DMS 273 (cell line): ENCODE results near the gene DAB2.

Experiments used
- DNase-seq: peaks from one replicate; lab custom pipeline; 2025; ENCODE audit not compliant: unreplicated experiment; lab: John Stamatoyannopoulos, UW

Gene DAB2

DNA sequence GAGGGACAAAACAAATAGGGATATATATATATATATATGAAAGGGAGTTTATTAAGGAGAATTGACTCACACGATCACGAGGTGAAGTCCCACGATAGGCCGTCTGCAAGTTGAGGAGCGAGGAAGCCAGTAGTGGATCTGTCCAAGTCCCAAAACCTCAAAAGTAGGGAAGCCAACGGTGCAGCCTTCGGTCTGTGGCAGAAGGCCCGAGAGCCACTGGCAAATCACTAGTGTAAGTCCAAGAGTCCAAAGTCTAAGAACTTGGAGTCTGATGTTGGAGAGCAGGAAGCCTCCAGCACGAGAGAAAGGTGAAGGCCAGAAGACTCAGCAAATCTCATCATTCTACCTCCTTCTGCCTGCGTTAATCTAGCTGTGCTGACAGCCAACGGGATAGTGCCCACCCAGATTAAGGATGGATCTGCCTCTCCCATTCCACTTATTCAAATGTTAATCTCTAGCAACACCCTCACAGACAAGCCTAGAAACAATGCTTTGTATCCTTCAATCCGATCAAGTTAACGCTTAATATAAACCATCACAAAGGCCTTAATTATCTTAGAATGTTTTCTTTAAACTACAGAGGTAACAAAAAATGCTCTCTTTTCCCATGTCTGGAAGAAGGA lies 23.8 kb upstream of the DAB2 start:
- DNase-seq: no peak

DNA sequence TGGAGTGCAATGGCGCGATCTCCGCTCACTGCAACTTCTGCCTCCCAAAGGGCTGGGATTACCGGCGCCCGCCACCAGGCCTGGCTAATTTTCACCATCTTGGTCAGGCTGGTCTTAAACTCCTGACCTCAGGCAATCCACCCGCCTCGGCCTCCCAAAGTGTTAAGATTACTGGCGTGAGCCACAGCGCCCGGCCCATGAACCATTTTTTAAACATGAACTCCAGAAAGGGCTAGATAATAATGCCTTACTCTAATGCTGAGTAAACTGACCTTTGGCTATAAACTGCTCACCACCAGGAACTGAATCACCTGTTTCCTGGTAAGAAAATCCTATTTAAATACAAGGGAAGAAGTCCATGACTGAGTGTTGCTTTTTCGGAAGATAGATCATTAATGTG lies 23.2 kb upstream of the DAB2 start:
- no peak for DNase-seq

DNA sequence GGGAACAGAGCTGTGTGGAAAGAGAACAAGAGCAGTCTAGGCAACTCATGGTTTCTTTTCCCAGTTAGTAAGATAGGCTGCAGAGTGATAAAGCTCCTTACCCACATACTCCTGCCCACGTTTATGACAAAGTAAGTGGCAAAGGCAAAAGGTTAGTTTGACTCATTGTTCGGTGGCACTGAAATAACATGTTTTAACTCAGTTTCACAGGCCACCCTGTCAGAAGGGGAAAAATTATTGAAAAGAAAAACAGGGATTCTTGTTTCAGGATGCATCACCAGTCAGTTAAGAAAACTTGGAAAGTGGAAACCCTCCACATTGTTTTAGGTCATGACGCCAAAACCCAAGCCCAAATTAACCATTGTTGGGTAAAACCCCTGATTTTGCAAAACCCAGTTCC lies 22.3 kb upstream of the DAB2 start:
- DNase-seq: no peak

DNA sequence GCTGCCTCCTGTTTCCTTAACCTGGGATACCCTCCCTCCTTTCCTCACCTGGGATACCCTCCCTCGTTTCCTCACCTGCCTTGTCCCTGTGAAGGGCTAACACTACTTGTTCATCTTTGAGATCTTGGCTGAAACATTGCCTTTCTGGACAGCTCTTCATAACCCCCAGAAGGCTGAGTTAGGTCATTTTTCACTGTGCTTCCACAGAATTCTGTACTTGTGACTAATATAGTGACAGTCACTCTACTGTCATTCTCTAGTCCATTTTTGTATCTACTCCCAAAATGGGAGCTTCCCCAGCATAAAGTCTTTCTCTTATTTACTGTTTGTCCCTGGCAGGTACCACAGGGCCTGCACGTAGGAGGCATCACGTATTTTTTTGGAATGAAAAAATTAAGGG lies 21.5 kb upstream of the DAB2 start:
- no peak for DNase-seq

DNA sequence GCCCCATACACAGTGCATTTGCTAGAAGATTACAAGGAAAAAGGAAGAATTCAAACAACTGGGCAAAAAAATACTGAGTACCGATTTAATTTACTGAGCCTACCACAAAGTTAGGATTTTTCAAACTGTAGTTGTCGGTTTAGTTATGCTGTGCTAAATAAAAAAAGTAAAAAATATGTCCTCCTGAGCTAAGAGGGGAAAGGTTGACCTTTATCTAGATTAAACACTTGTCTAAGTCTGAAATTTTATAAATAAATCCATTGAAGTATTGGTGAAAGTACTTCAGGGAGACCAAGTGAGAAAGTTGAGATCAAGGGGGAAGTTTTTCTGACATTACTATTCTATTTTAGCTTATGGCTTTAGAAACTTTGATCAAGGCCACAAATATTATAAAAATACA lies 19.1 kb upstream of the DAB2 start:
- DNase-seq: no peak

DNA sequence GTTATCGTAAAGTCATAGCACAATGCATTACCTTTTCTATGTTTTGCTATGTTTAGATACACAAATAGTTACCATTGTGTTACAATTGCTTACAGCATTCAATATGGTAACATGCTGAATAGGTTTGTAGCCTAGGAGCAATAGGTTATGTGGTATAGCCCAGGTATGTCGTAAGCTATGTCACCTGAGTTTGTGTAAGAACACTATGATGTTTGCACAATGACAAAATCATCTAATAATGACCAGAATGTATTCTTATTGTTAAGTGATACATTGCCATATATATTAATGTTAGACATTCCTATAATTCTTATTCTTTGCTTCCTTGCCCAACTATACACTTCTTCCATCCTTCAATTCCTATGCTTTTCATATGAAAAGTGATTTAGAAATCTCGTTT lies 18.2 kb upstream of the DAB2 start:
- no peak for DNase-seq

DNA sequence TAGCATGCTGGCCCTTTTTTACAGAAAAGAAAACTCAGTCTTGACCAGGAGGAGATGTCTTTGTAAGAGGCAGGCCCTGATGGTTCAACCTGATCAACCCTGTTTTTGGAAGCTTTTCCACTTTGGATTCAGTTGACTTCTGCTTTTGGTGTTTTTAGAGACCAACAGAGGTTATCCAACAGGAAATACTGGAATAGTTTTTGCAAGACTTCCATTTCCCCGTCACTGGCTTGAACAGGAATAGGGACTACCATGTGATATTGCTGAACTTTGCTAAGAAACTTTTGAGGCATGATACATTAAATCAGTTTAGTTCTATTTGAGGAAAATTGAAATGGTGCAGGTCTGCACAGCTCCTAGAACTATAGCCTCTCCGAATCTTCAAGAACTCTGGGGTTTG lies 17.1 kb upstream of the DAB2 start:
- DNase-seq: no peak

DNA sequence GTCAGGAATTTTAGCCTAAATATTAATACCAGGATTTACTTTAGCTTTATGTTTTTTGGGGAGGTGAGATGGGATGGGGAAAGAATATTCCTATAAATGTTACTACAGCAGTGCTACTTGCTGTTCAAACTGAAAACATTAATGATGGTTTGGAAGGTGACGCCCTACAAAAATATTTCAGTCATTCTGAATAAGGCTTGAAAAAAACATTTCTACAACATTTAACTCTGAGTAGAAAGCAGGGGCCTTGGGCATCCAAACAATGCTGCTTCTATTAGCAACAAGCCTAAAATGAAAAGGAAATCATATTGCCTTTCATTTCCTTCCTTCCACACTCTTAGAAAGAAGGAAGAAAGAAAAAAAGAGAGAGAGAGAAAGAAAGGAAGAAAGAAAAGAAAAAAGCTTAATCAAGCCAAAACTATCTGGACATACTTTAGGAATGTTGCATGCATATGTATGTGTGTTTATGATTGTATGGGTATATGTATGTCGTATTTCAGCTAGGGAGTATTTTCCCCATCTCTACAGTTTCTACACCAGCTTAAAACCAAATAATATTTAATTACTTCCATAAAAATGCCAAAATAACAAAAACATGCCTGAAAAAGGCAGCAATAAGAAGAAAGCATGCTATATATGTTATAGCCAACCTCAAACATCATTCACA lies 16.3 kb upstream of the DAB2 start:
- no peak for DNase-seq

DNA sequence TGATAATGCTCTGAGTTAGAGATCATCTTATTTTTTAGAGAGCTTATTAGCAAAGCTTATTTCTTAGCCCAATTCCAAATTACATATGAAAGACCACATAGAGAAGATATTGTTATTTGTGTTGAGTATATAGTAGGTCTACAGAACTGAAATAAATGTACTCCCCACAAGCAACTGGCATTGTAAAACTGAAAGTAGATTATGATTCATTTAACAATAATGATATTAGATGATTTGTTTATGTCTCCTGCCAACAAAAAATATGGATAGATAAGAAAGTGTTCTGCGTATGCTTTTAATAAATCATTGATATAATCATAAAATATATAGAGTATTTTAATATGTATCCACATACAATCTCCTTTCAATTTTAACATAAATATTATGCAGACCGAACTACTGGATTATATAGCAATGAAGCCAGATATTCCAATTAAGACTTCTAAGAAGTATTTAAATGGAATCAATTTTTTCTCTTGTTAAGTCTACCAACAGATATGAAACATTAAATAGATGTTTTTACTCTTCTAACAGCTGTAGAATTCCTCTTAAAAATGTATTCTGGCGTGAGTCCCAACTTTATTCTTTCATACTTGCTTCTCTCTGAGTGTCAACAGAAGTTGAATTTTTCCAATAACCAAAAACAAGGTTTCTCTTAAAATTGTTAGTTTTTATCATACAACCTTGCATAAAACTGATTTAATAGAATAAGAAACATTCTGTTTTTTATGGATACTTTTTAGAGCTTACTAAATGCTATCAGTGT lies 15.6 kb upstream of the DAB2 start:
- no peak for DNase-seq

DNA sequence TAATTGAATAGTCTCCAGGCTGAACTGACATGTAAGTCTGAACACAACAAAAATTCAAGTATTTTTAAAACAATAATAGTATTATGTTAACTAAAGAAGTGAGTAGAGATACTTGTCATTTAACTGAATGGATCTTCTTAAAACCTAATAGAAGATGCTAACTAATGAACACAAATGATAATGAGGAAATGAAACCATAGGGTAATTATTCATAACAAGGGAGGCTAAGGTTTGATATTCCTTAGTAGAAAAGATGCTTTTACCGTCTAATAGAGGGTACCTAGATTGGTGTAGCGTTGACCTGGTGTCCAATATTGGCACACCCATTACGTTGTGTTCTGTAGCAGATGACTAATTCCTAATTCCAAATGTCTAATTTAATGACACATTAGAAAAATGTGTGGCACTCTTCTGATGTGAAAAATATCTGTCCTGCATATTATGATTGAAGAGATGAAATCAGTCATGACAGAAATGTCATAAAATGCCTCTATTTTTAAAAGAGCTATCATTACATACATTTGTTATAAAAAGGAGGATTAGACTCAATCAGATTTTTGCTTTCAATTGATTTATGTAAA lies 14.9 kb upstream of the DAB2 start:
- DNase-seq: no peak

DNA sequence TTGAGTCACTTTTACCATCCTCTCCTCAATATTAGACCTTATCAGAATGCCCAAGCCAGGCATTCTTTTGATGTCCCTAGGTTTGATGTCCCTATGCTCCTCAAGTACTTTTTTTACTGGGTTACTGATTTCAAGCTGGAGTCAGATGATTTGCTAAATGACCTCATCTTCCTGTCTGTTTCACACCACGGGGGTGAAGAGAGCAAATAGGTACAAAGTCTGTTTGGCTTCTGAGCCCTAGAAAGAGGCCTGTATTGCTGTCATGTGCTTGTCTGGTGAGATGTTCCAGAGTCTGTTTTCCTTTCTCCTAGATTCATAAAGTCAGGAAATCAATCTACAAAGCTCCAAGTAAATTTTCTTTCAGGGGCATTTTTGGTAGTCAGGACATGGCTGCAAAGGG lies 12.7 kb upstream of the DAB2 start:
- no peak for DNase-seq

DNA sequence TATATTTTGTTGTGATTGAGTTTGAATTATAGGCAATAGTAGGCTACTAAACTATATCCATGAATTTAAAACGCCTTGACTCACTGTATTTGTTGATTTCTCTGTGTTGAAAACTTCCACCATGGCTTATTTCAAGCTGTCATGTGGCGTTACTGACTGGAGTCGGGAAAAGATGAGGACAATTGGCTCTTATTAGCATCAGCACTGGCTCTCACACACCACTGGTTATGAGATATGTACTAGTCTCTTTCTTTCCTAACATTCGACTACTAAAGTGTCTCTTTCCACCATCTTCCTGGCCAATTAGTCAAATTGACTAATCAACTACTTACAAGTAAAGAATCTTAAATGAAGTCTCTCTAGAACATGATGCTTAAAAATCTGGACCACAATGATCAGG lies 9.1 kb upstream of the DAB2 start:
- no peak for DNase-seq

DNA sequence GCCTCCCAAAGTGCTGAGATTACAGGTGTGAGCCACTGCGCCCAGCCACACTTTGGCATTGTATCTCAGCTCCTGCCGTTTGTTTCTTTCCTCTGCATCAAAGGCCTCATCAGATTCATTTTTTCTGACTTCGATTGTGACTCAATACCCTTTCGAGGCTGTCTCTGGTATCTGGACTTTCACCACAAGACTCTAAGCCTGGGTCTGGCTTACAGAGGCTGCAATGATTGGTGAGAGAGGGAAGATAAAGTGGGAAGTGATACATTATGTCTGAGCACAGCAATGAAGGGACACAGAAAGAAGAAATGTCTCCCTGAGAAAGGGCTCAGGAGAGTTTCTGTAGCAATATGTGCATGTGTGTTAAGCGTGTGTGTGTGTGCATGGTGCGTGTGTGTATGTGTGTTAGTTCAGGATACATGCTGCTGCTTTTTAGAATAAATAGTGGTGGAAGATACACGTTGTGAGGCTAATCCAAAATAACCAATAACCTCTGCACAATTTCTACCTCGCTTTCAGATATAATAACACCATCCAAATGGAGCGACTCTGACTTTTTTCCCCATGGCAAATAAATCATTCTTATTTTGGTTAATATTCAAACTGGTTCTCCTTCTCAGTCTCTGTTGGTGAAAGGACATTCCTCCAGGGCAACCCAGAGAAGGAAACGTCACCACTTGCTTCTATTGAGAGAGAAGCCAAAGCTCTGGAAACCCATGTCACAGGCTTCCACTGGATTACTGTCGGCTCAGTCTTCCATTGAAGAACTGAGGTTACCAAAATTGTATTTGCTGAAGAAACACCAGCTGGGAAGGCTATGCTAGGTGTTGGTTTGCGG lies 8.1 kb upstream of the DAB2 start:
- DNase-seq: no peak

DNA sequence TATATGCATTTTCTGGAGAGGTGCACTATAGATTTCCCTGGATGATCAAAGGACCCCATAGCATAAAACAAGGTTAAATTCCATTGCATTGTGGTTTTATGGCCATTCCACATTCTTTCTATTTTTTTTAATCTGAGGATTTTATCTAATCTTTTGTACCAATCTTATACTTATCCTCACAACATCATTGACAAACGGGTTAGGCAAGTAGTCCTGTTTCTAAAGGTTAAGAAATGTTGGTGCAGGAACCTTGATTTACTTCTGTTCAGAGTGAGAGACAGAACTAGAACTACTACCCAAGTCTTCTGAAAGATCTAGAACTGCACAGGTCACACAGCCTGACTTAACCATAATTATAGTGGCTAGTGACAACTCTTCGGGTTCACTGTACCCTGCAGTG lies 5.7 kb upstream of the DAB2 start:
- DNase-seq: no peak

DNA sequence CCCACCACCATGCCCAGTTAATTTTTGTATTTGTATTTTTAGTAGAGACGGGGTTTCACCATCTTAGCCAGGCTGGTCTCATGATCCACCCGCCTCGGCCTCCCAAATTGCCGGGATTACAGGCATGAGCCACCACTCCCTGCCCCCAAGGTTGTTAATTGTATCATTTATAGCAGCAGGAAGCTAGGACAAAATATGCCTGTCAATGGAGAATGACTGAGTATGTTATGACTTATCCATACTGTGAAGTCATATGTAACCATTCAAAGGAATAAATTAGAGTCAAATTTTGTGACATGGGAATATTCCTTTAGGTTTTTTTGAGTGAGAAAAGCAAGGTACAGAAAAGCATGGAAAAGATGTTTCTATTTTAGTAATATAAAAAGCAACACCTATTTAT lies 3.9 kb upstream of the DAB2 start:
- no peak for DNase-seq

DNA sequence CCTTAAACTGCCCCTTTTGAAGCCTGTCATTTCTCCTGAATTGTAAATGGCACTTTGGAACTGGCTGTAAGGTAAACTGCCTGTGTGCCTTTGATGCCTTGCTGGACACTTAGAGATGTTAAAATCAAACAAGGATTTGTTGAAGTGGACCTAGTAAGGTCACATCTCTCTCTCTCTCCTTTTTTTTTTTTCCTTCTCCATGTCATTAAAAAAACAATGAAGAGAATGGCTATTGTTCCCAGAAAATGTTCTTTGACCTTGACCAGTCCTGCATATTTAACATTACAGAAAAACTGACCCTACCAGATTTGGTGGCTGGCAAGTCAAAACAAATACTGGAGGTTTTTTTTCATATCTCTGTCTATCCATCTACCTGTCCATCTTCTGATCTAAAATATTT lies 2.9 kb upstream of the DAB2 start:
- DNase-seq: no peak

DNA sequence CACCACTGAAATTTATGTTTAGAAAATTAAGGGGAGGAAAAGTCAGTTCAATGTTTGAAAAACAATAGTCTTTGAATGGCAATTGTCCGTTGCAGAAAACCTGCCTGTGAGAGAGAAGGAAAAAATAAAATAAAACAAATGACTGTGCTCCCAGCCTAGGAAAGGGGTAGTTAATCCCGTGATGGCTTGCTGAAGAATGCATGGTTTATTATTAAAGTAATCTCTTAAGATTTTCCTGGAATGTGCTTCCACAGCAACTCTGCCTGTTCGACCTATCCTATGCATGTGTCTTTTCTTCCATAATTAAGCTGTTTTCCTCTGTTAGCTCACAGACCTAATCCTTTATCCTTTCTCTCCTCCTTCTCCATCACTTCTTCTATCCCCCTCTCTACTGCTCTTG lies 2.4 kb upstream of the DAB2 start:
- DNase-seq: no peak

DNA sequence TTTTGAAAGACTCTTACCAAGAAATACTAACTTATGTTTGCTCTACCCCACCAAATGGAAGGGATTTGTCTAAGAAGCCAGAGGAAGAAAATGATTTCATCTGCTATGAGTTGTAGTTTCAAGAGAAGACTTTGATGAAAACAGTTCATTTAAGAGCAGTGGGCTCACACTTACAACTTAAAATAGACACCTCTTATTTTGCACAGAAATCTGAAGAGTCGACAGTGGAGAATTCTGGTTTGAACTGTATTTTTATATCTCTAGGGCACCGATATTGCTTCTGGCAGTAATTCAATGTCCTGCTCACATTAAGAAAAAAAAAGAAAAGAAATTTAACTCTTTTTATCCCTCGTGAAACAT lies 1.9 kb upstream of the DAB2 start:
- no peak for DNase-seq

DNA sequence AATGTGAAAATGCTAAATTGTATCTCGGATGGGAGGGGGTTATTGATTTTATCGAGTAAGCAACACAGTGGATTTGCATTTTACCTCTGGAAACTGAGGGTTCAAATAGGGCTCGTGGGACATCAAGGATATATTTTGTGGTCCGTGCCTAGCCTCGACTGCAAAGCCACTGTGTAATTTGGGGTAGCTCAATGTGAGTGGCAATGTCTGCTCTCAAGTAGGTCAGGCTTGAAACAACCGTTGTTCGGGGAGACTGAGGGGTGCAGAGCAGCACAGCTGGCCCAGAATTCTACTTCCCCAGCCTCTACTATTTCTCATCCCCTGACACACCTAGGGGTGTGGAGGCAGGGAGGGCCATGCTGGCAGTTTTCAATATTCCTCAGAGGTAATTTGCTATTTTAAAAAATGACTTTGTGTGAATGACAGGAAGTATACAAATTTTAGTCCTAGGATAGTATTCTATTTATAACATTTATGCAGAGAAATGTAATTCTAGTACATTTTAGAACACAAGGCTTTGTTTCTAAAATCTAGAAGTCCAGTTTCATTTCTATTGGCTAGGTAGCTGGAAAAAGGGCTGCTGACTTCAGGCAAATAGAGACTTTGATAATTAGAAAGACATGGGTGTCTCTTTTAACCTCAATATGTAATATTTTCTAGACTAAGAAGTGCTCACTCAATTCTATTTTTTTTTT lies 1.4 kb upstream of the DAB2 start:
- no peak for DNase-seq

DNA sequence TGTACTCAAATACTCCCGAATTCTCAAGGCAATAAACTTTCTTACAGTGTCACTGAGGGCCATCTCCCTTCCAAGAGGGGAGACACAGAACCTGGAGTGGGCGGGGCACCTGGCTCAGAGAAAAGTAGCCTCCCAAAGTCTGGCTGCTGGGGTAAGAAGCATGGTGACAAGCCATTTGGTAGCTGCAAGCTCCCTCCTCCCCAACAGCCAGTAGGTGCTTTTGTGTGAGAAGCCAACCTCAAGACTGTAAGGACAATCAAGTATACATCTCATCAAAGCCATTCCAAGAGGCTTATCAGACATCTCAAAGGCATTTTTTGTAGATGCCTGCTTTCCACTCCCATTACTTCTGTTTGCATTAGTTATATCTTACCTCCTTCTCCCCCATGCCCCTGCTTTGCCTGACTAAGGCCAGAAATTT lies 1.4 kb downstream of the DAB2 start:
- no peak for DNase-seq
